GM12878 (cell line): ENCODE results near the gene TRIM61. TPM values are rescaled to one million over a fixed set of nuclear protein-coding genes. Genes with fewer than 3 reads are reported as not detected.
A peak's percentile ranks its signal among the peaks of the same experiment; 100 is the strongest.

Experiments
- ATAC-seq: fragments of 200-7000 bp; cut with Tn5 transposase; 3 replicates; pipeline ENCODE4 v1.9.1; 2020; ENCODE audit warnings: mild to moderate bottlenecking, moderate library complexity
- BruUV-seq: library from RNA; stranded (reverse); fragments of 400-500 nt; replicated peaks from 2 replicates; lab custom pipeline; 2021; lab: Mats Ljungman, UMichigan
- CTCF ChIA-PET: fragments of 300-600 bp; sonication (Branson Sonifier 250); formaldehyde crosslinking; extraction: SDS; loops from one replicate; lab custom pipeline; 2021; ENCODE audit warnings: inconsistent platforms; lab: Yijun Ruan, JAX
- POLR2A ChIA-PET: fragments of 350-600 bp; formaldehyde crosslinking; extraction: SDS; loops from one replicate; lab custom pipeline; 2021; ENCODE audit warnings: inconsistent platforms; lab: Charles Lee
- RAD21 ChIA-PET: fragments of 300-600 bp; sonication (Branson Sonifier 250); formaldehyde crosslinking; loops from one replicate; lab custom pipeline; 2023; ENCODE audit warnings: antibody characterized with exemption; ENCODE audit not compliant: unreplicated experiment; lab: Charles Lee
- SMC1A ChIA-PET: fragments of 300-600 bp; sonication (Branson Sonifier 250); formaldehyde crosslinking; loops from one replicate; lab custom pipeline; 2023; ENCODE audit not compliant: unreplicated experiment, uncharacterized antibody; lab: Charles Lee
- DNase-seq: peaks from one replicate; pipeline ENCODE4 v3.0.0-alpha.2; 2011; ENCODE audit warnings: low read depth, low spot score
- FAIRE-seq: peaks from 3 replicates; lab custom pipeline; 2011; peaks lifted over from hg19 to GRCh38; lab: Jason Lieb, UNC
- H2AFZ ChIP-seq: 2 replicates; pipeline ENCODE4 v1.6.0; 2011; ENCODE audit warnings: low read depth, low read length, control low read depth; ENCODE audit not compliant: control insufficient read depth
- H3K27ac ChIP-seq: 2 replicates; pipeline ENCODE4 v1.5.1; 2011; ENCODE audit warnings: control low read depth; ENCODE audit not compliant: control insufficient read depth, insufficient read depth
- H3K27me3 ChIP-seq, 2 experiments: replicated peaks in 1 of 2; 2 replicates each; pipeline versions ENCODE4 v1.6.0 to v1.6.1; 2011; ENCODE audit warnings: low read length in 1 of 2; ENCODE audit not compliant: control insufficient read depth in 2 of 2, insufficient read depth in 2 of 2
- H3K36me3 ChIP-seq, 2 experiments: 2 replicates each; pipeline ENCODE4 v1.5.1; 2011; ENCODE audit warnings: low read length in 1 of 2; ENCODE audit not compliant: control insufficient read depth in 2 of 2, insufficient read depth in 2 of 2
- H3K4me1 ChIP-seq: 2 replicates; pipeline ENCODE4 v1.6.1; 2011; ENCODE audit warnings: mild to moderate bottlenecking, low read length, moderate library complexity, mixed read lengths; ENCODE audit not compliant: control insufficient read depth, insufficient read depth
- H3K4me2 ChIP-seq: 2 replicates; pipeline ENCODE4 v1.6.0; 2011; ENCODE audit warnings: control low read depth; ENCODE audit not compliant: control insufficient read depth, insufficient read depth
- H3K4me3 ChIP-seq: fragments of 200-600 bp; sonication (generic); 2 replicates; pipeline ENCODE4 v1.5.1; 2016
- H3K79me2 ChIP-seq: 2 replicates; pipeline ENCODE4 v1.6.0; 2011; ENCODE audit warnings: low read length; ENCODE audit not compliant: control insufficient read depth, insufficient read depth
- H3K9ac ChIP-seq: 2 replicates; pipeline ENCODE4 v1.8.0; 2011; ENCODE audit warnings: low read length, control low read depth, mixed read lengths; ENCODE audit not compliant: control insufficient read depth, insufficient read depth
- H3K9me3 ChIP-seq: replicated peaks from 3 replicates; pipeline ENCODE4 v1.5.1; 2011; ENCODE audit warnings: mild to moderate bottlenecking, low read length; ENCODE audit not compliant: control insufficient read depth, insufficient read depth
- H4K20me1 ChIP-seq: 2 replicates; pipeline ENCODE4 v1.6.0; 2011; ENCODE audit not compliant: control insufficient read depth, insufficient read depth
- BACH1 ChIP-seq: fragments of 450-650 bp; IDR thresholded peaks from 2 replicates; pipeline ENCODE4 v1.6.1; 2017; ENCODE audit warnings: mild to moderate bottlenecking, borderline replicate concordance
- CEBPZ ChIP-seq: fragments of 150-350 bp; IDR thresholded peaks from 2 replicates; pipeline ENCODE4 v1.6.1; 2016; ENCODE audit warnings: low read depth, low read length
- CHD4 ChIP-seq: fragments of 200-600 bp; sonication (generic); IDR thresholded peaks from 2 replicates; pipeline ENCODE4 v1.6.1; 2016; ENCODE audit warnings: mild to moderate bottlenecking
- IKZF1 ChIP-seq: fragments of 450-650 bp; conservative IDR thresholded peaks from 2 replicates; pipeline ENCODE4 v1.6.1; 2017; ENCODE audit warnings: antibody characterized with exemption, mild to moderate bottlenecking
- IKZF2 ChIP-seq, 2 experiments: fragments of 450-650 bp; IDR thresholded peaks; 2 replicates each; pipeline ENCODE4 v1.6.1; 2017; ENCODE audit warnings: mild to moderate bottlenecking in 2 of 2, moderate library complexity in 2 of 2
- SIX5 ChIP-seq: IDR thresholded peaks from 2 replicates; pipeline ENCODE4 v1.6.1; 2011; ENCODE audit warnings: mild to moderate bottlenecking, low read depth, low read length, moderate library complexity; ENCODE audit not compliant: severe bottlenecking
- SPI1 ChIP-seq: IDR thresholded peaks from 2 replicates; pipeline ENCODE4 v1.6.1; 2011; ENCODE audit warnings: low read depth, mild to moderate bottlenecking, low read length, moderate library complexity, borderline replicate concordance; ENCODE audit not compliant: insufficient read depth
- USF1 ChIP-seq: IDR thresholded peaks from 2 replicates; pipeline ENCODE4 v1.6.1; 2011; ENCODE audit warnings: borderline replicate concordance, low read depth, mild to moderate bottlenecking, moderate library complexity, mixed read lengths, low read length; ENCODE audit not compliant: insufficient read depth; ENCODE audit errors: extremely low read length
- ZNF384 ChIP-seq: IDR thresholded peaks from 2 replicates; pipeline ENCODE4 v1.6.1; 2012; ENCODE audit warnings: low read depth, mild to moderate bottlenecking, low read length, improper control_type of control experiment, borderline replicate concordance
- ZSCAN29 ChIP-seq: fragments of 450-650 bp; IDR thresholded peaks from 2 replicates; pipeline ENCODE4 v1.6.1; 2017; ENCODE audit warnings: mild to moderate bottlenecking, moderate library complexity
- WGBS: methylation state at CpG from one replicate; pipeline ENCODE4 v1.1.6; 2016; ENCODE audit warnings: low lambda C conversion rate; ENCODE audit not compliant: insufficient replicate concordance, insufficient coverage; ENCODE audit errors: missing lambda C conversion rate; 5-methylcytosine and 5-hydroxymethylcytosine counted together
- in situ Hi-C: fragments of 300-500 bp; cut with MboI; formaldehyde crosslinking; loops from 9 replicates; pipeline ENCODE4 v1.14.3; 2018; ENCODE audit warnings: mixed read lengths
- intact Hi-C: fragments of 100-400 bp; cut with micrococcal nuclease; formaldehyde crosslinking; loops from one replicate; pipeline ENCODE4 v1.14.2; 2022; ENCODE audit not compliant: unreplicated experiment
- polyA plus RNA-seq, 11 experiments: library from polyadenylated mRNA; depleted of rRNA in 4 of 11; unstranded in 6 of 11; stranded (reverse) in 5 of 11; fragments of >200 nt; fragmentation: Nextera tagmentation in 4 of 11; fragmentation: Illumina TruSeq in 1 of 11; extraction: Ambion mirVana in 4 of 11; extraction: Trizol in 1 of 11; gene quantifications; 1 replicate in 1 of 11; 2 replicates in 10 of 11; pipeline versions ENCODE4 v1.2.1 to v1.2.3, GENCODE V29; 2011 to 2016; ENCODE audit warnings: inconsistent platforms in 2 of 11, missing spikeins in 2 of 11, low read depth in 1 of 11
- total RNA-seq, 4 experiments: library from RNA; depleted of rRNA in 3 of 4; stranded (reverse); fragments of >200 nt in 3 of 4; fragmentation: Illumina TruSeq in 1 of 4; extraction: Trizol in 1 of 4; gene quantifications; 2 replicates each; pipeline versions ENCODE4 v1.2.1 to v1.2.3, GENCODE V29; 2013 to 2021

TRIM61 gene
- total and polyA plus RNA-seq, 10 of the 15 experiments (the other 5 are each of a cell fraction or from before 2014, with no cell fraction given): 3.2 to 10.9 (median 5.7) TPM

- no peak for TF ChIP-seq CEBPZ
- TF ChIP-seq CHD4: no peak
- no peak for TF ChIP-seq ZNF384
- TF ChIP-seq USF1: no peak
- no peak for TF ChIP-seq ZSCAN29
- TF ChIP-seq IKZF1: no peak
These were observed 33.0 kb upstream of the TRIM61 start (continued) for GRCh38 chr4:165010487-165010886.

GRCh38 chr4:165009493-165010227, 32.2 kb upstream of the TRIM61 start:
- no peaks in the 10 kb centered on the region for H4K20me1 ChIP-seq
- ATAC-seq: peak; percentile 69
- no peaks in the 10 kb centered on the region for H3K9me3 ChIP-seq
- in situ Hi-C loops (no loop called here), intact Hi-C loops (no loop called here)
- ChIA-PET SMC1A (interaction anchor here (1.3 kb wide), 1 partner anchor 241 kb away, joined by 3 read pairs; no protein-coding TSS in a partner anchor), POLR2A (interaction anchor here (0.6 kb wide), 1 partner anchor 26 kb away, joined by 5 read pairs; no protein-coding TSS in a partner anchor), RAD21 (no interaction called here), CTCF (interaction anchor here (1.3 kb wide), 1 partner anchor 121 kb away, joined by 3 read pairs; no protein-coding TSS in a partner anchor)
- no peaks in the 10 kb centered on the region for H3K4me1 ChIP-seq
- H3K9ac ChIP-seq: no peak overlapping the region
- H3K79me2 ChIP-seq: no peaks in the 10 kb centered on the region
- peaks cover 0 to 3% of the 10 kb centered on the region in 2 experiments; a peak in 2 of 4 replicates for H3K27me3 ChIP-seq
- H2AFZ ChIP-seq: no peak overlapping the region
- no peak overlapping the region for H3K4me3 ChIP-seq
- no peak overlapping the region for H3K4me2 ChIP-seq
- no peak overlapping the region for H3K27ac ChIP-seq
- WGBS: 23% methylated on average over 5 of the region's 5 CpGs
- no TSS peak for BruUV-seq
- H3K36me3 ChIP-seq: no peaks in the 10 kb centered on the region
- DNase-seq: no peak
- FAIRE-seq: no peak
- no peak for TF ChIP-seq SIX5
- no peak for TF ChIP-seq CEBPZ
- no peak for TF ChIP-seq SPI1
- TF ChIP-seq BACH1: no peak
- no peak for TF ChIP-seq IKZF2 (IDR thresholded peaks at IDR 0.05)
